Right kidney (tissue), 1 donor: ENCODE measurements around the gene LYPD3.

ENCODE experiments used
- DNase-seq: peaks from one replicate; pipeline ENCODE4 v3.0.0-alpha.2; 2016

Gene LYPD3

DNA sequence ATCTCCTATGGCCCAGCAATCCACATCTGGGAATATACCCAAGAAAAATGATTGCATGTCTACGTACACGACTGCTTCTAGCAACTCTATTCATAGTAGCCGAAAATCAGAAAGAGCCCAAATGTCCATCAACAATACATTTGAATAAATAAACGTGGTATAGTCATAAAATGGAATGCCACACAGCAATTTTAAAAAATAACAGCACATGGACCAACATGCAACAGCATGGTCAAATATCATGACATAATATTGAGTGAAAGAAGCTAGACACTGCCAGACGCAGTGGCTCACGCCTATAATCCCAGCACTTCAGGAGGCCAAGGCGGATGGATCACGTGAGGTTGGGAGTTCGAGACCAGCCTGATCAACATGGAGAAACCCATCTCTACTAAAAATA lies 34.4 kb downstream of the LYPD3 start:
- DNase-seq: no peak

DNA sequence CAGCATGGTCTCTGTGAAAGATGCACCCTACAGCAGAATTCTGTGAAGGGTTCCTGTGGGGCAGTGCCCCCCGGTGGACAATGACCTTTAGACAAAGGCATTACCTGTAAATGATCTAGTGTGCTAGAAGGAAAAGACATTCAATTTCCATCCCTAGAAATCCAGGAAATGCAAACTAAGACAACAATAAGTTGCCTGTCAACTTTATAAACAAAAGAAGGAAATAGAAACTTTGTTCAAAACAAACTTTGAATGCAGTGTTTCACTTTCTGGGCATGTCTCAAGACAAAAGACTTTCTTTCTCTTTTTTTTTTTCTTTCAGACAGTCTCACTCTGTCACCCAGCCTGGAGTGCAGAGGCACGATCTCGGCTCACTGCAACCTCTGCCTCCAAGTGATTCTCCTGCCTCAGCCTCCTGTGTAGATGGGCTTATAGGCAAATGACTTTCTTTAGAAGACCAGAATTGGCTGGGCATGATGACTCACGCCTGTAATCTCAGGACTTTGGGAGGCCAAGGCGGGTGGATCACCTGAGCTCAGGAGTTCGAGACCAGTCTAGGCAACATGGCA lies 35.2 kb downstream of the LYPD3 start:
- no peak for DNase-seq

DNA sequence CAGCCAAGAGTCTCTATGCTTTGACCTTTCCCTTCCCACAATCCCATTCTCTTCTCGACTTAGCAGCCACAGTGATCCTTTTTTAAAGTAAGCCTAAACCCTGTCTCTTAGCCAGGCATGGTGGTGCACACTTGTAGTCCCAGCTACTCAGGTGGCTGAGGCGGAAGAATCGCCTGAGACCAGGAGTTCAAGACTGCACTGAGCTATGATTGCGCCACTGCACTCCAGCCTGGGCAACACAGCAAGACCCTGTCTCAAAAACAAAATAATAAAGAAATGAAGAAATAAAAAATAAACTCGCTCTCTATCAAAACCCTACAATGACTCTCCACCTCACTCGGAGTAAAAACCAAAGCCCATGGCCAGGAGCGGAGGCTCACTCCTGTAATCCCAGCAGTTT lies 36.0 kb downstream of the LYPD3 start:
- no peak for DNase-seq

DNA sequence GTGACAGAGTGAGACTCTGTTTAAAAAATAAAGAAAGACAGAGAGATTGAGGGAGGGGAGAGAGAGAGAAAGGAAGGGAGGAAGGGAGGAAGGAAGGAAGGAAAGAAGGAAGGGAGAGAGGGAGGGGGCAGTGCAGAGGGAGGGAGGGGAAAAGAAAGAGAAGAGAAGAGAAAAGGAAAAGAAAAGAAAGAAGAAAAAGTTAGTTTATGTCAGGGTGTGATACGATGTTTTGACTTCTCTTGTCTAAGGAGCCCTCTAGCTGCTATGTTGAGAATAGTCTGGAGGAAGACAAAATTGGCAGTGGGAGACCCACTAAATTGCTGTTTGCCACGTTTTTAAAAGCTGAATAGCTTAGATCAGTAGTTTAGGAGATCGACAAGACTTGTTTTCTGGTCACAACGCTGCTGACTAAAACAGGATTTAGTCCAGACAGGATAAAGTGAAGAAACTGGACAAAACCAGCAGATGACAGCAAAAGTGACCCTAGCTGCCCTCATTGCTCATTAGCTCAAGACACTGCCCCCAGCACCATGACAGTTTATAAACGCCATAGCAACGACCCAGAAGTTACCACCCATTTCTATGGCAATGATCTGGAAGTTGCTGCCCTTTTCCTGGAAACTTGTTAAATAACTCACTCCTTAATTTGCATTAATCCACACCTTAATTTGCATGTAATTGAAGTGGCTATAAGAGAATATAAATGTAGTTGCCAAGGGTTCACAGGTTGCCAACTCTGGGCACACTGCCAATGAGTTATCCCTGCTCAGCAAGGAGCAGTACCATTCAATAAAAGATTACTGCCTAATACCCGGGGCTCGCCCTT lies 39.6 kb downstream of the LYPD3 start:
- no peak for DNase-seq

DNA sequence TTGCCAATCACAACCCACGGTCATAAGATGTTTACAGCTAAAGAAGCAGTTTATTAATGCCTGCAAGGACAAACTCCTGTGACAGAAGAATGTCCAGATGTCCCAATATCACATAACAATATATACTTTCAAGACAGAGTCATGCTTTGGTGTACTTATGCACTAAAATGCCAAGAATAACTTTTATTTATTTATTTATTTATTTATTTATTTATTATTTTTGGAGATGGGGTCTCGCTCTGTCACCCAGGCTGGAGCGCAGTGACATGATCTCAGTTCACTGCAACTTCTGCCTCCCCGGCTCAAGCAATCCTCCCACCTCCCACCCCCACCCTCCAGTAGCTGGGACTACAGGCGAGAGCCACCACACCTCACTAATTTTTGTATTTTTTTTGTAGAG lies 41.6 kb downstream of the LYPD3 start:
- no peak for DNase-seq

DNA sequence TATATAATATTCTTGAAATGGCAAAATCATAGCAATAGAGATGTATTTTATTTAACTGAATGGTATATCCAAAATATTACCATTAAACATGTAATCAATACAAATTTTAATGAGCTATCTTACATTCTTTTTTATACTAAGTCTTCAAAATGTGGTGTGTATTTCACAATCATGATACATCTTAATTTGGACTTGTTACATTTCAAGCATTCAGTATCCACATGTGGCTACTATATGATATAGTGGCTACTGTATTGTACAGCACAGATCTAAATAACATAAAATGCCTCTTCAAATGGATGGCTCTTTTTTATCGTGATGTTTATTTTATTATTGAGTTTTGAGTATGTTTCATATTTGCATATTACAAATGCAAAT lies 42.7 kb downstream of the LYPD3 start:
- no peak for DNase-seq

DNA sequence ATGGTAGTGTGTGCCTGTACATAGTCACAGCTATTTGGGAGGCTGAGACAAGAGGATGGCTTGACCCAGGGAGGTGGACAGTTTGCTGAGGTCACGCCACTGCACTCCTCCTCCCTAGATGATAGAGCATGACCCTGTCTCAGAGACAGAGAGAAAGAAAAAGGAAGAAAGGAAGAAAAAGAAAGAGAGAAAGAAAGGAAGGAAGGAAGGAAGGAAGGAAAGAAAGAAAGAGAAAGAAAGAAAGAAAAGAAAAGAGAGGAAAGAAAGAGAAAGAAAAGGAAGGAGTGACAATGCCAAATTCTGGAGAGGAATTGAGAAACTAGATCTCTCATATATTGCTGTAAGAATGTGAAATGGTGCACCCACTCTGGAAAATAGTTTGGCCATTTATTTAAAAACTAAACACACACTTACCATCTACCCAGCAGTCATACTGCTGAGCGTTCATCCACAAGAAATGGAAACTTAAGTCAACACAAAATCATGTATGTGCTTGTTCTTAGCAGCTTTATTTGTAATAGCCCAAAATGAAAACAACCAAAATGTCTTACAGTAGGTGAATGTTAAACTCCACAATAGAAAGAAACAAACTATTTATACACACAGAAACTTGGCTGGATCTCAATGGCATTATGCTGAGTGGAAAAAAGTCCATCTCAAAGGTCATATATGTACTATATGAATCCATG lies 43.3 kb downstream of the LYPD3 start:
- DNase-seq: no peak

DNA sequence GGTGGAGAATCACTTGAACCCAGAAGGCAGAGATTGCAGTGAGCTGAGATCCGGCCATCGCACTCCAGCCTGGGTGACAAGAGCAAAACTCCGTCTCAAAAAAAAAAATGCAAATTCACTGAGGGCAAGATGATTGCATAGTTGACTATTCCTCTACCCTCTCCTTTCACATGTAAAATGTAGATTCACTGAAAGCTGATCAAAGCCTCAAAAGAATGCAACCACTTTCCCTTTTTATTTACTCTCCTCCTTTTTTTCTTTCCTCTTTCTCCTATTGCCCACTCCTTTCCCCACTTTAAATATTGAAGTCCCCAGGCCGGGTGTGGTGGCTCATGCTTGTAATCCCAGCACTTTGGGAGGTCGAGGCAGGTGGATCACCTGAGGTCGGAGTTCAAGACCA lies 44.5 kb downstream of the LYPD3 start:
- DNase-seq: no peak

DNA sequence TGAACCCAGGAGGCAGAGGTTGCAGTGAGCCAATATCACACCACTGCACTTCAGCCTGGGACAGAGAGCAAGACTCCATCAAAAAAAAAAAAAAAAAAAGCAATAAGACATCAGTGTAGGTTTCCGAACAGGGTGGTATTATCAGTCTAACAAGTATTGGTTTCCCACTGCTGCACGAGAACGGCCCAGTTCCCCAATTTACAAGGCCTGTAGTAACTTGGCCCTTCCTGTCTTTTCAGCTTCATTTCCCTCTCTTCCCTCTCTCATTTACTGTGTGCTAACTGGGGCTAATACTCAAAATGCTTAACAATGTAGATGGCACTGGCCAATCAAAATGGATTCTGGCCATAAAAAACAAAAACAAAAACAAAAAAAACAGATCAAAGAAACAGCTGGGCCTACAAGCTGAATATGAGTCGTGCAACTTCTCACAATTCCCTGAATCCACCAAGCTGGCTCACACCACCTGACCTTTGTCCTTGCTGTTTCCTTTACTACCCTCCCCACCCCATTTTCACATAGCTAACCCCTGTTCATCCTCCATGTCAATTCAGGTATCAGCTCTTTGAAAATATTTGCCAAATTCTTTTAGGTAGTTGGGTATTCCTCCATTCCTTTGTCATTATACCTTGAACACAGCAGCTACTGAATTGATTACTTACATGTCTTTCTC lies 48.3 kb downstream of the LYPD3 start:
- no peak for DNase-seq

DNA sequence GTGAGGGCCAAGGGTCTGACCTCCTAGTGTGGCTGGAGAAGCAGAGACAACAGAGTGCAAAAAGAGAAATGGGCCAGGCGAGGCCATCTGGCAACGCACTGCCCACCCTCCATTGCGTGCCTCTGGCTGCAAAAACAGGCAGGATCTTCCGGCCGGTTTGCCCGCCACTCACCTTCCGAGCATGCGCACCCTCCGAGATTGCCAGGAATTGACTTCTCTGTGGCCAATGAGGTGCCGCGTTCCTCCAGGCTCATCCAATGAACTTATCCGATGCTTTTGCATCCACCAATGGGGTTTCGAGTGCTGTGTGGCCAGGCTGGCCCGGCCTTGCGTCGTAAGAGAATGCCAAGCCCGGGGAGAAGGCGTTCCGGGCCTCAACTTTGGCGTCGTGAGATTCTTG lies 50.9 kb downstream of the LYPD3 start, which contains the start of gene TEX101:
Gene TEX101, plus strand, starts transcription at position 337 of the 400 bp plus-strand sequence. CDS start 1,030 bp downstream, outside the sequence.
- no peak for DNase-seq

DNA sequence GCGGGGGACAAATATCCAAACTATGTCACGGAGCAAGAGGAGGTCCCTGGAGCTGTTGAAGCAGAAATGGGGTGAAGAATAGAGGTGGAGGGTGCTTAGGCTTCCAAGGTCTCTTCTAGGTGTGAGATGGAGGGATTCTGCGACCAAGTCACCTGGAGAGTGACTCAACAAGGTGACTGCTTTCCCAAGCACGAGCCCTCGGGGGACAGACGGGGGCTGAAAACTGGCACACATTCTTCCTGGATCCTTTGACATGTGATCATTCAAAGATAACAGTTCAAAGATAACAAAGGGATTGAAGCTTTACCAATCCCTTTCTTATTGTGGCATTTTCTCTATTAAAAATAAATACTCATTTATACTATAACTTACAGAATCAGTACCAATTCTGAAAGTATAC lies 53.0 kb downstream of the LYPD3 start:
- DNase-seq: no peak
